Smooth muscle cell (in vitro differentiated cells): ENCODE measurements around the gene USP48. TPM values are rescaled to one million over a fixed set of nuclear protein-coding genes. Genes with fewer than 3 reads are reported as not detected.

Experiments used
- DNase-seq: peaks from one replicate; lab custom pipeline; 2025; ENCODE audit not compliant: unreplicated experiment; lab: John Stamatoyannopoulos, UW
- H2AFZ ChIP-seq: fragments of 200-600 bp; sonication (generic); 2 replicates; pipeline ENCODE4 v1.6.0; 2016; ENCODE audit warnings: antibody characterized with exemption, low read depth, mild to moderate bottlenecking
- H3F3A ChIP-seq: fragments of 200-600 bp; sonication (generic); 2 replicates; pipeline ENCODE4 v1.6.0; 2017; ENCODE audit warnings: antibody characterized with exemption, low read depth
- H3K27ac ChIP-seq: fragments of 200-600 bp; sonication (generic); 2 replicates; pipeline ENCODE4 v1.5.1; 2016; ENCODE audit warnings: low read depth, mild to moderate bottlenecking
- H3K27me3 ChIP-seq: fragments of 200-600 bp; sonication (generic); 2 replicates; pipeline ENCODE4 v1.6.1; 2016; ENCODE audit warnings: low read depth, mild to moderate bottlenecking
- H3K36me3 ChIP-seq: fragments of 200-600 bp; sonication (generic); 2 replicates; pipeline ENCODE4 v1.5.1; 2016; ENCODE audit warnings: low read depth
- H3K4me1 ChIP-seq: fragments of 200-600 bp; sonication (generic); 2 replicates; pipeline ENCODE4 v1.5.1; 2016; ENCODE audit warnings: low read depth
- H3K4me2 ChIP-seq: fragments of 200-600 bp; sonication (generic); 2 replicates; pipeline ENCODE4 v1.6.0; 2016; ENCODE audit warnings: mild to moderate bottlenecking
- H3K4me3 ChIP-seq: fragments of 200-600 bp; sonication (generic); 2 replicates; pipeline ENCODE4 v1.5.1; 2016; ENCODE audit warnings: mild to moderate bottlenecking
- H3K79me2 ChIP-seq: fragments of 200-600 bp; sonication (generic); 2 replicates; pipeline ENCODE4 v1.6.0; 2016; ENCODE audit warnings: low read depth, mild to moderate bottlenecking
- H3K9ac ChIP-seq: fragments of 200-600 bp; sonication (generic); 2 replicates; pipeline ENCODE4 v1.6.0; 2016; ENCODE audit warnings: low read depth
- H3K9me3 ChIP-seq: fragments of 200-600 bp; sonication (generic); replicated peaks from 2 replicates; pipeline ENCODE4 v1.5.1; 2016; ENCODE audit warnings: low read depth
- H4K20me1 ChIP-seq: fragments of 200-600 bp; sonication (generic); 2 replicates; pipeline ENCODE4 v1.6.0; 2016; ENCODE audit warnings: low read depth
- WGBS: methylation state at CpG from one replicate; pipeline ENCODE4 v1.1.7; 2016; ENCODE audit warnings: low lambda C conversion rate; 5-methylcytosine and 5-hydroxymethylcytosine counted together
- polyA plus RNA-seq: library from polyadenylated mRNA; unstranded; fragments of >200 nt; fragmentation: Nextera tagmentation; extraction: Ambion mirVana; gene quantifications from 2 replicates; pipeline ENCODE4 v1.2.1, GENCODE V29; 2016
- total RNA-seq: library from RNA; depleted of rRNA; stranded (reverse); fragments of >200 nt; gene quantifications from 2 replicates; pipeline ENCODE4 v1.2.3, GENCODE V29; 2014
- TF ChIP-seq, protein P1 (sequence below): fragments of 200-600 bp; sonication (generic); IDR thresholded peaks from 2 replicates; pipeline ENCODE4 v1.5.1; 2017; ENCODE audit warnings: borderline replicate concordance, mild to moderate bottlenecking, antibody characterized with exemption; ENCODE audit not compliant: insufficient read depth, poor library complexity, severe bottlenecking

USP48 gene
- total and polyA plus RNA-seq, 2 experiments from 2014 or later = 34.5 to 76.0 TPM

DNA sequence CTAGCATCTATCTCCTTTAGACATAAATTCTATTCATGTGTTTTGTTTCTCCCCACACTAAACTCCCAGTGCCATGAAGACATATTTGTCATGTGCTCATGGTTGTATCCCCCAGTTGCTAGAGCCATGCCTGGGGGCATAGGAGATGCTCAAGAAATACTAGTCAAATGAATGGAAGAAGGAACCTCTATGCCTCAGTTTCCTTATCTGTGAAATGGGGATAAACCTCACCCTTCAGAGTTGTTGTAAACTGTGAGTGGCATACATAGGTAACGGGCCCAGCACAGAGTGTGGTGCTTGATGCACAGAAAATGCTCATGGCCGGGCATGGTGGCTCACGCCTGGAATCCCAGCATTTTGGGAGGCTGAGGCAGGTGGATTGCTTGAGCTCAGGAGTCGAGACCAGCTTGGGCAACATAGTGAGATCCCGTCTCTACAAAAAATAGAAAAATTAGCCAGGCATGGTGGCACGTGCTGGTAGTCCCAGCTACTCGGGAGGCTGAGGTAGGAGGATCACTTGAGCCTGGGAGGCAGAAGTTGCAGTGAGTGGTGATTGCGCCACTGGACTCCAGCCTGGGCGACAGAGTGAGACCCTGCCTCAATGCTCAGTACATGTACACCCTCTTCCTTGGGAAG, 37.8 kb upstream of the USP48 start:
- Histone ChIP-seq H4K20me1 (no peaks in the 10 kb centered on the region), H3K9me3 (no peaks in the 10 kb centered on the region), H3K9ac (no peak overlapping the region), H3K27me3 (no peaks in the 10 kb centered on the region), H3K36me3 (no peaks in the 10 kb centered on the region), H3K4me3 (no peak overlapping the region), H3K4me2 (no peak overlapping the region), H3K79me2 (no peaks in the 10 kb centered on the region), H2AFZ (no peak overlapping the region), H3F3A (peaks cover 12% of the 10 kb centered on the region), H3K27ac (no peak overlapping the region), H3K4me1 (no peaks in the 10 kb centered on the region)
- 97% methylated on average over 9 of the region's 9 CpGs for WGBS
- no peak for DNase-seq
- TF ChIP-seq, protein P1, sequence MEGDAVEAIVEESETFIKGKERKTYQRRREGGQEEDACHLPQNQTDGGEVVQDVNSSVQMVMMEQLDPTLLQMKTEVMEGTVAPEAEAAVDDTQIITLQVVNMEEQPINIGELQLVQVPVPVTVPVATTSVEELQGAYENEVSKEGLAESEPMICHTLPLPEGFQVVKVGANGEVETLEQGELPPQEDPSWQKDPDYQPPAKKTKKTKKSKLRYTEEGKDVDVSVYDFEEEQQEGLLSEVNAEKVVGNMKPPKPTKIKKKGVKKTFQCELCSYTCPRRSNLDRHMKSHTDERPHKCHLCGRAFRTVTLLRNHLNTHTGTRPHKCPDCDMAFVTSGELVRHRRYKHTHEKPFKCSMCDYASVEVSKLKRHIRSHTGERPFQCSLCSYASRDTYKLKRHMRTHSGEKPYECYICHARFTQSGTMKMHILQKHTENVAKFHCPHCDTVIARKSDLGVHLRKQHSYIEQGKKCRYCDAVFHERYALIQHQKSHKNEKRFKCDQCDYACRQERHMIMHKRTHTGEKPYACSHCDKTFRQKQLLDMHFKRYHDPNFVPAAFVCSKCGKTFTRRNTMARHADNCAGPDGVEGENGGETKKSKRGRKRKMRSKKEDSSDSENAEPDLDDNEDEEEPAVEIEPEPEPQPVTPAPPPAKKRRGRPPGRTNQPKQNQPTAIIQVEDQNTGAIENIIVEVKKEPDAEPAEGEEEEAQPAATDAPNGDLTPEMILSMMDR = no peak

DNA sequence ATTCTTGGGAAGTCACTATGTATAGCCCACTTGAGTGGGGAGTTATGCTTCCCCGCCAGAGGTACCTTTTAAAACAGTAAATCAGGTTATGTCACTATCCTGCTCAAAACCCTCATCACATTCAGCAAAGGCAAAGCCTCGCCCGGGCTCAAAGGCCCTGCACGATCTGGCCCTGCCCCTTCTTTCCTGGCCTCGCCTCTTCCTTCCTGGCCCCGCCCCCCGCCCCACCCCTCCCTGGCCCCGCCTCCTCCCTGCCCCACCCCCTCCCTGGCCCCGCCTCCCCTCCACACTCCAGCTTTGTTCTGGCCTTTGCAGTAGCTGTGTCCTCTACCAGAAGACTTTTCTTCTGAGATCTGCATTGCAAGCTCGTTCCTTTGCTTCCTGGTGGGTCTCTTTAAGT, 35.7 kb upstream of the USP48 start:
- TF ChIP-seq, protein P1 = no peak
- H3K9ac ChIP-seq = no peak overlapping the region
- 65% methylated on average over 3 of the region's 10 CpGs for WGBS
- H3K27me3 ChIP-seq = no peaks in the 10 kb centered on the region
- no peaks in the 10 kb centered on the region for H3K9me3 ChIP-seq
- H3K36me3 ChIP-seq = no peaks in the 10 kb centered on the region
- H3K4me2 ChIP-seq = no peak overlapping the region
- H3K79me2 ChIP-seq = no peaks in the 10 kb centered on the region
- H3K27ac ChIP-seq = no peak overlapping the region
- H3F3A ChIP-seq = peaks cover 13% of the 10 kb centered on the region
- no peaks in the 10 kb centered on the region for H4K20me1 ChIP-seq
- no peaks in the 10 kb centered on the region for H3K4me1 ChIP-seq
- no peak overlapping the region for H3K4me3 ChIP-seq
- no peak overlapping the region for H2AFZ ChIP-seq
- DNase-seq = no peak

DNA sequence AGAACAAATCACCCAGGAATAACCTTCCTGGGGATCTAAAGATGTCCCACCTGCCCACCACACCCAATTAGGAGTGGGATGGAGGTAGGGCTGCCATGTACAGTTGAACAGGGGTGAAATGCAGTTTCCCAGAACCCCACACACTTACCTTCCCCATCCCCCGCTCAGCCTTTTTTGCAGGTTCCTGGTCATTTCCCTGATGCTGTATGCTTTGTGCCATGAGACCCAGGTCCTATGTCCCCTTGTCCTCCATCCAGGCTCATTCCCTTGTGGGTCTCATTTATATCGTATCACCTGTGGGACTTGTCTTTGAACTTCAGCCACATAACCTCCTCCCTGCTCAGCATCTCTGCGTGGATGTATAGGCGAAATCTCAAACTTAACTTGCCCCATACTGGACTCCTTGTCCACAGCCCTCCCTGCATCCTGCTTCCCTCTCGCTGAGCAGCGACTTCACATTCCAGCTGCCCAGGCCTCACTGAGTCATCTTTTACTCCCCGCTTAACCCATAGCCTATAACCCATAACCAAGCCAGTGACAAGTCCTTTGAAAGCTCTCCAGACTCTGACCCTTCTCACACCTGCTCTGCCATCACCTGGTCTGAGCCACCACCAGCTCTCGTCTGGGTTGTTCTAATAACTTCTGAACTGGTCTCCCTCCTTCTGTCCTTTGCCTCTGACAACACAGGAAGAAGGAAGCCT, 33.8 kb upstream of the USP48 start:
- H2AFZ ChIP-seq = no peak overlapping the region

More for the DNA sequence above, 33.8 kb upstream of the USP48 start:
- H3K9ac ChIP-seq = no peak overlapping the region
- no peak overlapping the region for H3K4me3 ChIP-seq
- H3F3A ChIP-seq = peaks cover 17% of the 10 kb centered on the region
- TF ChIP-seq, protein P1 = no peak
- WGBS = 52% methylated on average over 8 of the region's 8 CpGs
- no peak overlapping the region for H3K27ac ChIP-seq
- H3K79me2 ChIP-seq = no peaks in the 10 kb centered on the region
- no peaks in the 10 kb centered on the region for H3K4me1 ChIP-seq
- no peaks in the 10 kb centered on the region for H4K20me1 ChIP-seq
- H3K9me3 ChIP-seq = no peaks in the 10 kb centered on the region
- no peak overlapping the region for H3K4me2 ChIP-seq
- DNase-seq = no peak
- H3K27me3 ChIP-seq = no peaks in the 10 kb centered on the region
- H3K36me3 ChIP-seq = no peaks in the 10 kb centered on the region
